HepG2 (cell line): ENCODE data around the gene GPHN. TPM values are rescaled to one million over a fixed set of nuclear protein-coding genes. Genes with fewer than 3 reads are reported as not detected.

ENCODE experiments used
- ATAC-seq: fragments of 200-7000 bp; cut with Tn5 transposase; 3 replicates; pipeline ENCODE4 v1.9.1; 2020; ENCODE audit warnings: mild to moderate bottlenecking, moderate library complexity
- BruUV-seq: library from RNA; stranded (reverse); fragments of 400-500 nt; replicated peaks from 2 replicates; lab custom pipeline; 2021; lab: Mats Ljungman, UMichigan
- CTCF ChIA-PET: fragments of 300-600 bp; formaldehyde crosslinking; extraction: SDS; loops from one replicate; lab custom pipeline; 2021; ENCODE audit warnings: low total read pairs, inconsistent platforms, low intra/inter-chr PET ratio; lab: Yijun Ruan, JAX
- POLR2A ChIA-PET: fragments of 350-600 bp; sonication (Branson Sonifier 250); formaldehyde crosslinking; loops from one replicate; lab custom pipeline; 2020; ENCODE audit warnings: antibody characterized with exemption, inconsistent platforms; lab: Yijun Ruan, JAX
- DNase-seq: peaks from one replicate; pipeline ENCODE4 v3.0.0-alpha.2; 2015; ENCODE audit warnings: low spot score
- FAIRE-seq: peaks from 3 replicates; lab custom pipeline; 2011; peaks lifted over from hg19 to GRCh38; lab: Jason Lieb, UNC
- H2AFZ ChIP-seq: one replicate; pipeline ENCODE4 v1.6.1; 2011; ENCODE audit warnings: low read length, inconsistent platforms
- H3K27ac ChIP-seq: fragments of 300-600 bp; 3 replicates; pipeline ENCODE4 v1.8.0; 2011; ENCODE audit warnings: mixed run types, mild to moderate bottlenecking, mixed read lengths, low read length, inconsistent platforms; ENCODE audit not compliant: insufficient read depth; ENCODE audit errors: extremely low read length
- H3K27me3 ChIP-seq, 2 experiments: fragments of 200-600 bp in 1 of 2; 2 replicates in 1 of 2; 3 replicates in 1 of 2; pipeline versions ENCODE4 v1.6.0 to v1.8.0; 2011; ENCODE audit warnings: low read length in 2 of 2, mild to moderate bottlenecking in 2 of 2, moderate library complexity in 2 of 2, inconsistent platforms in 1 of 2; ENCODE audit not compliant: insufficient read depth in 2 of 2, control insufficient read depth in 1 of 2
- H3K36me3 ChIP-seq, 2 experiments: fragments of 200-600 bp in 1 of 2; replicated peaks in 1 of 2; 2 replicates in 1 of 2; 3 replicates in 1 of 2; pipeline versions ENCODE4 v1.5.1 to v1.8.0; 2011; ENCODE audit warnings: low read length in 2 of 2, inconsistent platforms in 1 of 2; ENCODE audit not compliant: insufficient read depth in 2 of 2, control insufficient read depth in 1 of 2
- H3K4me1 ChIP-seq: 2 replicates; pipeline ENCODE4 v1.5.1; 2012; ENCODE audit warnings: low read length, inconsistent platforms; ENCODE audit not compliant: insufficient read depth
- H3K4me2 ChIP-seq: 2 replicates; pipeline ENCODE4 v1.6.0; 2011; ENCODE audit warnings: low read depth, low read length, inconsistent platforms
- H3K4me3 ChIP-seq, 3 experiments: fragments of 200-600 bp in 1 of 3; sonication (generic), shearing (Covaris generic) in 1 of 3; replicated peaks in 1 of 3; 2 replicates each; pipeline ENCODE4 v1.5.1; 2011 to 2016; ENCODE audit warnings: low read length in 3 of 3, inconsistent platforms in 2 of 3, low read depth in 2 of 3, mild to moderate bottlenecking in 2 of 3, control low read depth in 1 of 3, mixed read lengths in 1 of 3; ENCODE audit not compliant: insufficient read depth in 1 of 3
- H3K79me2 ChIP-seq: one replicate; pipeline ENCODE4 v1.6.1; 2011; ENCODE audit warnings: low read length, inconsistent platforms; ENCODE audit not compliant: insufficient read depth
- H3K9ac ChIP-seq: 2 replicates; pipeline ENCODE4 v1.6.0; 2011; ENCODE audit warnings: mild to moderate bottlenecking, low read depth, low read length, inconsistent platforms; ENCODE audit not compliant: insufficient read depth
- H3K9me3 ChIP-seq: 2 replicates; pipeline ENCODE4 v1.5.1; 2012; ENCODE audit warnings: mild to moderate bottlenecking, low read length
- H4K20me1 ChIP-seq: 2 replicates; pipeline ENCODE4 v1.6.0; 2011; ENCODE audit warnings: inconsistent platforms, mild to moderate bottlenecking, low read length, moderate library complexity; ENCODE audit not compliant: insufficient read depth
- ETV6 ChIP-seq: sonication (generic); formaldehyde crosslinking; conservative IDR thresholded peaks from 2 replicates; pipeline ENCODE4 v1.4.0; 2020; ENCODE audit warnings: missing genetic modification reagents
- FOXP1 ChIP-seq, 2 experiments: fragments of 450-650 bp in 1 of 2; IDR thresholded peaks; 2 replicates each; pipeline ENCODE4 v1.6.1; 2017 to 2018; ENCODE audit warnings: antibody characterized with exemption in 1 of 2
- MXI1 ChIP-seq: IDR thresholded peaks from 3 replicates; pipeline ENCODE4 v1.6.1; 2012; ENCODE audit warnings: low read depth, low read length, inconsistent platforms, borderline replicate concordance
- TCF12 ChIP-seq, 2 experiments: fragments of 450-650 bp in 1 of 2; sonication (generic) in 1 of 2; formaldehyde crosslinking in 1 of 2; IDR thresholded peaks; 2 replicates each; pipeline versions ENCODE4 v1.6.1 to v1.8.0; 2017 to 2022; ENCODE audit warnings: antibody characterized with exemption in 1 of 2, mild to moderate bottlenecking in 1 of 2, missing genetic modification reagents in 1 of 2, moderate library complexity in 1 of 2
- U2AF1 ChIP-seq: fragments of 200-400 bp; formaldehyde crosslinking; optimal IDR thresholded peaks from 2 replicates; pipeline ENCODE3; 2017; ENCODE audit warnings: mild to moderate bottlenecking, low read depth, low read length
- ZBTB7A ChIP-seq: sonication (generic); formaldehyde crosslinking; IDR thresholded peaks from 2 replicates; pipeline ENCODE4 v1.8.0; 2022; ENCODE audit warnings: mild to moderate bottlenecking, missing genetic modification reagents
- WGBS: methylation state at CpG from one replicate; pipeline ENCODE4 v1.1.6; 2017; ENCODE audit warnings: low lambda C conversion rate; 5-methylcytosine and 5-hydroxymethylcytosine counted together
- in situ Hi-C: cut with HindIII; loops from 2 replicates; pipeline ENCODE4 v1.10.0; 2017; ENCODE audit warnings: low pct_unique_long_range_greater_than_20kb; ENCODE audit not compliant: extremely low pct_ligation_motif_present
- intact Hi-C: fragments of 100-400 bp; cut with micrococcal nuclease; formaldehyde crosslinking; loops from one replicate; pipeline ENCODE4 v1.10.0; 2022; ENCODE audit not compliant: unreplicated experiment
- polyA plus RNA-seq, 8 experiments: library from polyadenylated mRNA; depleted of rRNA in 3 of 8; stranded (reverse) in 7 of 8; unstranded in 1 of 8; fragments of >200 nt; fragmentation: Illumina TruSeq in 4 of 8; extraction: Trizol in 4 of 8; gene quantifications; 2 replicates each; pipeline versions ENCODE4 v1.2.1 to v1.2.3, GENCODE V29; 2011 to 2016; ENCODE audit warnings: low read depth in 4 of 8, missing spikeins in 1 of 8, mixed read lengths in 1 of 8; ENCODE audit not compliant: insufficient read depth in 1 of 8
- total RNA-seq, 5 experiments: library from RNA; depleted of rRNA; stranded (reverse); fragments of >200 nt; fragmentation: Illumina TruSeq; extraction: Trizol; gene quantifications; 2 replicates each; pipeline ENCODE4 v1.2.3, GENCODE V29; 2016; ENCODE audit warnings: low read depth in 1 of 5
- TF ChIP-seq, protein P1 (sequence below): sonication (generic); formaldehyde crosslinking; IDR thresholded peaks from 2 replicates; pipeline ENCODE4 v1.5.0; 2020; ENCODE audit warnings: mild to moderate bottlenecking, missing genetic modification reagents, moderate library complexity
- TF ChIP-seq, protein P2 (sequence below): sonication (generic); formaldehyde crosslinking; IDR thresholded peaks from 2 replicates; pipeline ENCODE4 v1.8.1; 2023; ENCODE audit warnings: mild to moderate bottlenecking, missing genetic modification reagents
- TF ChIP-seq, protein P3 (sequence below): sonication (generic); formaldehyde crosslinking; IDR thresholded peaks from 2 replicates; pipeline ENCODE4 v1.4.0; 2020; ENCODE audit warnings: missing genetic modification reagents
- TF ChIP-seq, protein P4 (sequence below): sonication (generic); formaldehyde crosslinking; conservative IDR thresholded peaks from 2 replicates; pipeline ENCODE4 v1.4.0; 2020; ENCODE audit warnings: mild to moderate bottlenecking, missing genetic modification reagents, moderate library complexity

Gene GPHN
- total and polyA plus RNA-seq, 2 of the 13 experiments (the other 11 are each of a cell fraction or from before 2014, with no cell fraction given), result 12.7 to 19.2 TPM

DNA sequence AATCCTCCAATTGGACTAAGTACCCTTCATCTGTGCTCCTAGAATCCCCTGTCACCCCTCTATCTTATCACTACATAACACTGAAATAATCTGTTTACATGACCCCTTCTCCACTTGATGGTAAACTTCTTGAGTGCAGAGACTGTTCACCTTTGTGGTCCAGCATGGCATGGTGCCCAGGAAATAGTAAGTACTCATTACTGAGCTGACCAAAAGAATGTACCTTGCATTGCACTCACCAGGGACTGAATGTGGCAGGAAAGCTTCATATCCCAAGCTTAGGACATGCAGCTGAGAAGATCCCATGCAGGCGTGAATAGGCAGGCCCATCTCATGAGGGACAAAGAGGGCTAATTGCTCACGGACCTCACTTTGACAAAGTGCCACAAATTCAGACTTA is 679.9 kb downstream of the GPHN start:
- no TSS peak for BruUV-seq
- TF ChIP-seq TCF12 (IDR thresholded peaks at IDR 0.05) (no peak), TCF12 (CRISPR knock-in tag; IDR thresholded peaks at IDR 0.05) (no peak)
- H3K79me2 ChIP-seq, result no peaks in the 10 kb centered on the region
- H3K9ac ChIP-seq, result no peak overlapping the region
- H3K27me3 ChIP-seq, result no peaks in the 10 kb centered on the region
- H3K4me1 ChIP-seq, result peaks cover 22% of the 10 kb centered on the region
- POLR2A ChIA-PET, result interaction anchor here (1.4 kb wide), 1 partner anchor 74 kb away, joined by 3 read pairs; no protein-coding TSS in a partner anchor
- H2AFZ ChIP-seq, result no peak overlapping the region
- no peaks in the 10 kb centered on the region for H4K20me1 ChIP-seq
- ATAC-seq, result no peak
- no peak for DNase-seq
- CTCF ChIA-PET, result no interaction called here
- in situ Hi-C loops, result no loop called here
- H3K27ac ChIP-seq, result no peak overlapping the region
- H3K9me3 ChIP-seq, result no peaks in the 10 kb centered on the region
- H3K4me2 ChIP-seq, result no peak overlapping the region
- WGBS, result 38% methylated on average over 2 of the region's 2 CpGs
- FAIRE-seq, result no peak
- intact Hi-C loops, result loop anchor here (2.0 kb wide), 1 partner anchor 509 kb away; no protein-coding TSS in a partner anchor
- no peak overlapping the region for H3K4me3 ChIP-seq
- no peaks in the 10 kb centered on the region for H3K36me3 ChIP-seq

DNA sequence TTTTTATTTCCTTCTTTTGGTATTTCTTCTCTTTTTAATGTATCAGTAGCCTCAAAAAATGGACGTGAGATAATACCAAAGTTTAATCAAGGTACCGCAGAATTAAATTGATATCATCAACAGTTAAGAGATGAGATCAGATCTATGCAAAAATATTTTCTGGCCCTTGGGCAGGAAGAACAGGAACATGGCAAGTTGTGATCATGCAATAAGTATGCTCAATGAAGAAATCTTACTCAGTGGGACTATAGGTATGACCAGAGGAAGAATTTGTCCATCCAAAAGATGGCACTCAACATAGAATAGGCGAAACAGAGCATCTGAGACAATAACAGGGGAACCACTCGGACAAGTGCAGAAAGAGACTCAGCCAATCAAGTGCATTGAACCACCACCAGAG is 680.4 kb downstream of the GPHN start:
- Histone ChIP-seq H3K4me2 (no peak overlapping the region), H3K36me3 (no peaks in the 10 kb centered on the region), H3K27ac (no peak overlapping the region), H3K4me3 (no peak overlapping the region), H3K9ac (no peak overlapping the region), H3K79me2 (no peaks in the 10 kb centered on the region), H2AFZ (no peak overlapping the region), H3K27me3 (no peaks in the 10 kb centered on the region), H4K20me1 (no peaks in the 10 kb centered on the region), H3K9me3 (no peaks in the 10 kb centered on the region), H3K4me1 (peaks cover 22% of the 10 kb centered on the region)
- no TSS peak for BruUV-seq
- intact Hi-C loops (no loop called here), in situ Hi-C loops (no loop called here)
- ATAC-seq (no peak), FAIRE-seq (no peak), DNase-seq (no peak)
- POLR2A ChIA-PET, result no interaction called here
- CTCF ChIA-PET, result no interaction called here
- WGBS, result 87% methylated on average over 4 of the region's 4 CpGs
- TF ChIP-seq ZBTB7A (no peak), MXI1 (no peak), U2AF1 (no peak), ETV6 (no peak), FOXP1 (IDR thresholded peaks at IDR 0.05) (no peak), FOXP1 (CRISPR knock-in tag; IDR thresholded peaks at IDR 0.05) (no peak)
- TF ChIP-seq, protein P1, sequence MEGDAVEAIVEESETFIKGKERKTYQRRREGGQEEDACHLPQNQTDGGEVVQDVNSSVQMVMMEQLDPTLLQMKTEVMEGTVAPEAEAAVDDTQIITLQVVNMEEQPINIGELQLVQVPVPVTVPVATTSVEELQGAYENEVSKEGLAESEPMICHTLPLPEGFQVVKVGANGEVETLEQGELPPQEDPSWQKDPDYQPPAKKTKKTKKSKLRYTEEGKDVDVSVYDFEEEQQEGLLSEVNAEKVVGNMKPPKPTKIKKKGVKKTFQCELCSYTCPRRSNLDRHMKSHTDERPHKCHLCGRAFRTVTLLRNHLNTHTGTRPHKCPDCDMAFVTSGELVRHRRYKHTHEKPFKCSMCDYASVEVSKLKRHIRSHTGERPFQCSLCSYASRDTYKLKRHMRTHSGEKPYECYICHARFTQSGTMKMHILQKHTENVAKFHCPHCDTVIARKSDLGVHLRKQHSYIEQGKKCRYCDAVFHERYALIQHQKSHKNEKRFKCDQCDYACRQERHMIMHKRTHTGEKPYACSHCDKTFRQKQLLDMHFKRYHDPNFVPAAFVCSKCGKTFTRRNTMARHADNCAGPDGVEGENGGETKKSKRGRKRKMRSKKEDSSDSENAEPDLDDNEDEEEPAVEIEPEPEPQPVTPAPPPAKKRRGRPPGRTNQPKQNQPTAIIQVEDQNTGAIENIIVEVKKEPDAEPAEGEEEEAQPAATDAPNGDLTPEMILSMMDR, result no peak
- TF ChIP-seq, protein P2, sequence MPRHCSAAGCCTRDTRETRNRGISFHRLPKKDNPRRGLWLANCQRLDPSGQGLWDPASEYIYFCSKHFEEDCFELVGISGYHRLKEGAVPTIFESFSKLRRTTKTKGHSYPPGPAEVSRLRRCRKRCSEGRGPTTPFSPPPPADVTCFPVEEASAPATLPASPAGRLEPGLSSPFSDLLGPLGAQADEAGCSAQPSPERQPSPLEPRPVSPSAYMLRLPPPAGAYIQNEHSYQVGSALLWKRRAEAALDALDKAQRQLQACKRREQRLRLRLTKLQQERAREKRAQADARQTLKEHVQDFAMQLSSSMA (CRISPR knock-in tag), result no peak
- TF ChIP-seq, protein P3, sequence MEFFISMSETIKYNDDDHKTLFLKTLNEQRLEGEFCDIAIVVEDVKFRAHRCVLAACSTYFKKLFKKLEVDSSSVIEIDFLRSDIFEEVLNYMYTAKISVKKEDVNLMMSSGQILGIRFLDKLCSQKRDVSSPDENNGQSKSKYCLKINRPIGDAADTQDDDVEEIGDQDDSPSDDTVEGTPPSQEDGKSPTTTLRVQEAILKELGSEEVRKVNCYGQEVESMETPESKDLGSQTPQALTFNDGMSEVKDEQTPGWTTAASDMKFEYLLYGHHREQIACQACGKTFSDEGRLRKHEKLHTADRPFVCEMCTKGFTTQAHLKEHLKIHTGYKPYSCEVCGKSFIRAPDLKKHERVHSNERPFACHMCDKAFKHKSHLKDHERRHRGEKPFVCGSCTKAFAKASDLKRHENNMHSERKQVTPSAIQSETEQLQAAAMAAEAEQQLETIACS, result no peak
- TF ChIP-seq, protein P4, sequence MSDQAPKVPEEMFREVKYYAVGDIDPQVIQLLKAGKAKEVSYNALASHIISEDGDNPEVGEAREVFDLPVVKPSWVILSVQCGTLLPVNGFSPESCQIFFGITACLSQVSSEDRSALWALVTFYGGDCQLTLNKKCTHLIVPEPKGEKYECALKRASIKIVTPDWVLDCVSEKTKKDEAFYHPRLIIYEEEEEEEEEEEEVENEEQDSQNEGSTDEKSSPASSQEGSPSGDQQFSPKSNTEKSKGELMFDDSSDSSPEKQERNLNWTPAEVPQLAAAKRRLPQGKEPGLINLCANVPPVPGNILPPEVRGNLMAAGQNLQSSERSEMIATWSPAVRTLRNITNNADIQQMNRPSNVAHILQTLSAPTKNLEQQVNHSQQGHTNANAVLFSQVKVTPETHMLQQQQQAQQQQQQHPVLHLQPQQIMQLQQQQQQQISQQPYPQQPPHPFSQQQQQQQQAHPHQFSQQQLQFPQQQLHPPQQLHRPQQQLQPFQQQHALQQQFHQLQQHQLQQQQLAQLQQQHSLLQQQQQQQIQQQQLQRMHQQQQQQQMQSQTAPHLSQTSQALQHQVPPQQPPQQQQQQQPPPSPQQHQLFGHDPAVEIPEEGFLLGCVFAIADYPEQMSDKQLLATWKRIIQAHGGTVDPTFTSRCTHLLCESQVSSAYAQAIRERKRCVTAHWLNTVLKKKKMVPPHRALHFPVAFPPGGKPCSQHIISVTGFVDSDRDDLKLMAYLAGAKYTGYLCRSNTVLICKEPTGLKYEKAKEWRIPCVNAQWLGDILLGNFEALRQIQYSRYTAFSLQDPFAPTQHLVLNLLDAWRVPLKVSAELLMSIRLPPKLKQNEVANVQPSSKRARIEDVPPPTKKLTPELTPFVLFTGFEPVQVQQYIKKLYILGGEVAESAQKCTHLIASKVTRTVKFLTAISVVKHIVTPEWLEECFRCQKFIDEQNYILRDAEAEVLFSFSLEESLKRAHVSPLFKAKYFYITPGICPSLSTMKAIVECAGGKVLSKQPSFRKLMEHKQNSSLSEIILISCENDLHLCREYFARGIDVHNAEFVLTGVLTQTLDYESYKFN (CRISPR knock-in tag), result no peak
